NCI-H460 (cell line): ENCODE results near the gene SRPRB. TPM values are rescaled to one million over a fixed set of nuclear protein-coding genes. Genes with fewer than 3 reads are reported as not detected.

ENCODE experiments used
- DNase-seq: peaks from one replicate; pipeline ENCODE4 v3.0.0-alpha.2; 2016; ENCODE audit warnings: low read depth; ENCODE audit errors: extremely low read depth
- polyA plus RNA-seq: library from polyadenylated mRNA; depleted of rRNA; stranded (reverse); fragments of >200 nt; gene quantifications from 2 replicates; pipeline ENCODE4 v1.2.3, GENCODE V29; 2014; cell fraction: nucleus; rRNA removed
- total RNA-seq: library from RNA; depleted of rRNA; stranded (reverse); fragments of >200 nt; shearing (Covaris generic); gene quantifications from 2 replicates; pipeline ENCODE4 v1.2.3, GENCODE V29; 2014; rRNA removed

The SRPRB gene, protein sequence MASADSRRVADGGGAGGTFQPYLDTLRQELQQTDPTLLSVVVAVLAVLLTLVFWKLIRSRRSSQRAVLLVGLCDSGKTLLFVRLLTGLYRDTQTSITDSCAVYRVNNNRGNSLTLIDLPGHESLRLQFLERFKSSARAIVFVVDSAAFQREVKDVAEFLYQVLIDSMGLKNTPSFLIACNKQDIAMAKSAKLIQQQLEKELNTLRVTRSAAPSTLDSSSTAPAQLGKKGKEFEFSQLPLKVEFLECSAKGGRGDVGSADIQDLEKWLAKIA
- total RNA-seq = 51.8 and 58.6 TPM in 2 replicates
- 26.2 and 32.0 TPM in 2 replicates for polyA plus RNA-seq

- DNase-seq = peak; percentile 87
Measured at GRCh38 chr3:133805702-133806475, at the start of gene SRPRB. TSS of gene SRPRB (plus strand) at chr3:133805815. CDS start at chr3:133805849, 34 bp downstream.

GRCh38 chr3:133756716-133757694 lies 48.6 kb upstream of the SRPRB start:
- DNase-seq = no peak

DNA sequence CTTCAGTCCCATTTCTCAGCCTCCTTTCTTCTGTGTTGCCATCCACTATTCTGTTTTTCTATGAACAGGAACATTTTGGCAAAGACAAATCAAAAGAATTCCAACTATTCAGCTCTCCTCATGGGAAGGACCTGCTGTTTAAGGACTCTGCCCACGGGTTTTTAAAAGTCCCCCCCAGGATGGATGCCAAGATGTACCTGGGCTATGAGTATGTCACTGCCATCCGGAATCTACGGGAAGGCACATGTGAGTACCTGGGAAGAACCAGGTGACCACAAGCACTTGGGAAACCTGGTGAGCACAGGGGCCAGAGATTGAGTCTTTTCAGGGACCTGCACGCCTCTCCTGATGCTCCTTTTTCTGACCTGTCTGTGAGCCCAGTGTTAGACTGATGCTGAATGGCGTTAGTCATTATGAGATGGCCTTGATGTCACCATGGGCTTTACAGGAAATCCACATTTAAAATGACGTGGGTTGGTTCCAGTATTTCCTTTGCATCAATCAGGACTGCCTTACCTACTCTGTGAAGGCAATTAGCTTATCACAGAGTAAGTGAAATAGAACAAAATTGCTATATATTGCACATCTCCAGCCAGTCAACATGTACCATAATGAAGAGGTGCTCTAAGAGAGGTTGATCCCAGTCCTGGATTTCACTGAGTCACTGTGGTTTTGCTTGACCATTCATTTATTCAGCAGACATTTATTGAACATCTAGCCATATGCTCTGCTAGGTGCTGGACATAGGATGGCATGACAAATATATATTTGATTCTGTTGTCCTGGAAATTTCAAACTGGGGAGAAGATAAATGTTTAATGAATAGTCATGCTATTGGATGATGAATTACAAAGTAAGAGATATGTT lies 47.7 kb upstream of the SRPRB start:
- no peak for DNase-seq

DNA sequence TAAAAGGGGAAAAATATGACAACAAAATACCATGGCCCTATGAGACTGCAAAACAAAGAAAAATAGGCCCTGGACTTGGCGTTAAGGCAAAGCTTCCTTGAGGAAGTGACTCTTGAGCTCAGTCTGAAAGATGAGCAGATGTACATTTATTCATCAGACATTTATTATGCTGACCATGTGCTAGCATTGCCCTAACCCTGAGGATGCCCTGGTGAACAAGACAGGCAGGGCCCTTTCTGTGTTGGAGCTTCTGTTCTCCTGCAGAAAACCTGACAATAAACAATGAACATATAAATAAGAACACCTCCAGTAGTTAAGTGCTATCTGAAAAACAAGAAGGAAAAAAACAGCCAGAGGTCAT lies 47.1 kb upstream of the SRPRB start:
- DNase-seq = no peak

DNA sequence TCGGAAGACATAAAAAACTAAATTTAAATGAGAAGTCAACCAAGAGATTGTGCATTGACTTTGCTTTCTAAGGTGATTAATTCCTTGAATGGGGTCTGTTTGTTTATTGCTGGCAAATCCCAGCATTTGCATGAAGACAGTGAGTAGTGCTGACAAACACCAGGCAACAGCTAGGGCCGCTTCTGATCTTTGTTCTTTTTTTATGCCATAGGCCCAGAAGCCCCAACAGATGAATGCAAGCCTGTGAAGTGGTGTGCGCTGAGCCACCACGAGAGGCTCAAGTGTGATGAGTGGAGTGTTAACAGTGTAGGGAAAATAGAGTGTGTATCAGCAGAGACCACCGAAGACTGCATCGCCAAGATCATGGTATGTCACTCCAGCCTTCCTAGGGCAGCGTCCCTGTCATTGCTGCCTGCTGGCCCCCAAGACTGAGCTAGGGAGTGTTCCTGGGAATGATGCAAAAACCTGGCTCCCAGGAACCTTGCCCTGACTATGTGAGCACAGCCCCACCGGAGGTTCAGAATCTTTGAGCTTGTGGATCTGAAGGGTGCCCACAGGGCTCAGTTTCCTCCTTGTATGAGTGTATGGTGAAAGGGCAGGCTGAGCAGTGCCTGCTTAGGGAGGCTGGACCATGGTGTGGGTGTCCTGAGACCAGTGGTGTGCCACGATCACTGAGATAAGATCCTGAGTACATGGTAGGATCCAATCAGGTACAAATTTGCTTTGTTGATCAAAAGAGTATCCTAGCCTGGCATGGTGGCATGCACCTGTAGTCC lies 46.5 kb upstream of the SRPRB start:
- no peak for DNase-seq

GRCh38 chr3:133759740-133760305 lies 45.8 kb upstream of the SRPRB start:
- no peak for DNase-seq

GRCh38 chr3:133760916-133761315 lies 44.7 kb upstream of the SRPRB start:
- DNase-seq = no peak

DNA sequence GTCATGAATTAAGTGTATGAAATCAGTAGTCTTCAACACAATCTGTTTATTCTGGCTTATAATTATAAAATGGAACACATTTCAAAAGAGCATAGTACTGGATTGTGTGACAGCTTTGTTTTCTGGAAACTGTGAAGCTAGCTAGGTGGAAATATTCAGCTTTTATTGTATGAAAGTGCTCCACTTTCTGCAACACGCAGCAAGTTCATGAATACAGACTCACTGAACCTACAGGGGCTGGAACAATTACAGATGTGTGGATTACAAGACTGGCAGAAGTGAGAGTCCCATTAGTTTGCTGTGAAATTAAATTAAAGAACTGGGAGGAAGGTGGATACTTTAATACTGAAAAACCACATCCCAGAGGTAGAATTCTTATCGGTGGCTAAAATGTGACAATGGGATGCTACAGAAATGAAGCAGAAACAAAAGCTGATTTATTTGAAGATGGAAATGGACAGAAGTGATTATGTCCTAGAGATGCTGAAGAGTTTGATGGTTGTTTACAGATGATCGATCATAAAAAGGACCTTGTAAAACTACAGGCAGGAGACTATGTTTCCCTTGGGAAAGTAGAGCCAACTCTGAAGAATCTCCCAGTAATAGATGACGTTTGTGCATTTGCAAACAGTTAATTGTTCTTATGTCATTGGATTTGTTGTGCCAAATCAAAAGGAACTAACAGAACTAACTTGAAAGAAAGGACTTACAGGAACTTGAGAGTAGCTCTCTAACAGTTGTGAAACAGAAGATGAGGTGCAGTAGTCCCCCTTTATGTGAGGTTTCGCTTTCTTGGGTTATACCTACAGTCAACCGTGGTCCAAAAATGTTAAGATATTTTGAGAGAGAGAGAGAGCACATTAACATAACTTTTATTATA lies 43.8 kb upstream of the SRPRB start:
- DNase-seq = no peak

GRCh38 chr3:133762539-133762938 lies 43.1 kb upstream of the SRPRB start:
- DNase-seq = no peak

- DNase-seq = no peak
Measured at GRCh38 chr3:133763797-133764683, 41.6 kb upstream of the SRPRB start.

- DNase-seq = no peak
Measured at GRCh38 chr3:133765256-133765655, 40.4 kb upstream of the SRPRB start.

- DNase-seq = no peak
Measured at GRCh38 chr3:133767607-133768006, 38.0 kb upstream of the SRPRB start.

DNA sequence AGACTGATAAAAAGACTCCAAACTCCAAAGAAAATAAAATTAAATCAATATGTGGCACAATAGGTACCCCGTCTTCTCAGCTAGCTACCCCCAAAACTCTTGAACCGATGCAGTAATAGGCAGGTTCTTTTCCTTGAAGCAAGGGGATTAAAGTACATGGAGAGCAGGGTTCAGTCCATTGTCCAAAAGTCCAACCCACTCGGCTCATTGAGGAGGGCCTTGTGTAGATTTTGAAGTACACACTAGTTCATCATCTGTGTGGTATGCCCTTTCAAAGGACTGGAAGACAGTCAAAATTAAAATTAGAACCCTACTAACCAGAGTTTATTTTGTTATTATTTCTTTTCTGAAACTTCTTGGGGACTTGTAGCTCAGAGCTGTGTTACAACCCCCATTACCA lies 36.1 kb upstream of the SRPRB start:
- DNase-seq = no peak

DNA sequence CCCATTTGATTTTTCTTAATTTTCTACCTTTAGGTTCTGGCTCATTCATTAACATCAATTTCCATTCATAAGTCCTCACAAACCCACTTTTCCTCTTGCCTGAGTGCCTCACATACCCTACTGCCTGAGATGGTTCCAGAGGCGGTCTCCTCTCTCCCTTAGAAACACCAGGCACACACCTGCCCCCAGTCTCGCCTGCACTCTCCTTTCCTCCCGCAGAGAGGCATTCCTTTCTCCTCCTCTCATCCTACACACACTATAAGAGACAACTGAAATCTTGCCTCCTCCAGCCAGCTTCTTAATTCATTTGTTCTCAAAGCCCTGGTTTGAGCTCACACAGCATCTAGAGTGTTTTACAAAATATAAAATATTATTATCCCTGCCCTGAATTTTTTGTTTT lies 31.9 kb upstream of the SRPRB start:
- no peak for DNase-seq

DNA sequence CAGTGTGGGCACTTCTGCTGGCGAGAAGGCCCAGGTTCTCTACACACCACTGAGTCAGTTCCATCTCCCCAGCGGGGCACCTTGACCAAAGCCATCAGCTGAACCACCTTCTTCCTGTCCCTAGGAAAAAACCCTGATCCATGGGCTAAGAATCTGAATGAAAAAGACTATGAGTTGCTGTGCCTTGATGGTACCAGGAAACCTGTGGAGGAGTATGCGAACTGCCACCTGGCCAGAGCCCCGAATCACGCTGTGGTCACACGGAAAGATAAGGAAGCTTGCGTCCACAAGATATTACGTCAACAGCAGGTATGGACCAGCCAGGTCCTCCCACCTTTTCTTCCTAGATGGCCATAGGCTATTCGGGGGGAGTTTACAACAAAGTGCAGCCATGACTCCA lies 30.3 kb upstream of the SRPRB start:
- no peak for DNase-seq

- no peak for DNase-seq
Measured at GRCh38 chr3:133775835-133776234, 29.8 kb upstream of the SRPRB start.
